ENCODE results near the gene PREP.

Gene PREP

DNA sequence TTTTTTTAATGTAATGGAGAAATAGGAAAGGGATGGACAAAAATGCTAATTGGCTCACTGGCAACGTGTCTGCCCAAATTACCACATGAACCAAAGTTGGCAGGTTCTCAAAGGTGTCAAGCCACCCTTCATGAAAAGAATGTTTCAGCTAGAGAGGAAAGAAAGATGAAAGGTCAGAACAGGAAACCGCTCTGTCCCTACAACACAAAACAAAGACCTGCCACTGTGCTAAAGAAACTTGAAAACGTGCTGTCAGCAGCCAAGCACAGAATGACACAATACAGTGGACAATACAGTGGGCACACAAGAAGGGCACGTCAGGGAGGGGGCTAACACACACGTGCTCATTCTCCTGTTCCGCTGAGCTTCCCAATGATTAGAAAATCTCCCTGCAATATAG lies 4.9 kb downstream of the PREP start:
- no peak for DNase-seq (ENCODE audit: low spot score)

DNA sequence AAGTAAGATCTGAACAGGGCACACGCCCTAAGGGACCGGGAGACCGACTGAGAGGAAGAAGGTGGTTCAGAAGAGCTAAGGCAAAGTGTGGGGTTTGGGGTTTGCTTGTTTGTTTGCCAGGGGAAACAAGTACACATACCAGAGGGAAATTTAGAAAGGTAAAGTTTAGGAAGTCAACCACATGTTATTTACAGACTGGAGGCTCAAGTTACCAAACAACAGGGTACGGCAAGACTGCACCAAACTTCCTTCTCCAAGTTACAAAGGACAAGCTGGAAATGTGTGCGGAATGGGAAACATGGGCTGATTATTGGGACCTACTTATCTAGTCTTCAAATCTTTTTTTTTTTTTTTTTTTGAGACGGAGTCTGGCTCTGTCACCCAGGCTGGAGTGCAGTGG lies 11.2 kb downstream of the PREP start:
- no peak for DNase-seq (ENCODE audit: low spot score)

GRCh38 chr6:105389543-105389942 lies 13.3 kb downstream of the PREP start:
- DNase-seq (ENCODE audit: low spot score) = no peak

DNA sequence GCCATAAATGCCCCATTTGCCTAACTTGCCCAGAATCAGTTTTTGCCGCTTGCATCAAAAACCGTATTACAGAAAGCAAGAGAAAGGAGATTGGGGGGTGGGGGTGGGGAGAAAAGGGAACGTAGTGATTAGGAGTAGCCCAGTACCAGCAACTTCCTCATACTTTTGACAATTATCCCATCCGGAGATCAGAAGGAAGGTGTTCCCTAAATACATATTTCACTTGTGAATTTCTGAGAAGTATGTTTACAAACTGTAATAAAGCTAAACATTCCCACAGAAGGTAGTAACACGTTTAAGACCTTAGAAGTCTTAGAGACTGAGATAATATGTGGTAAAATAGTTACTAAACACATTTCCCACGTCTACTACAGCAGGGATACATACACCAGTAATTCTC lies 14.5 kb downstream of the PREP start:
- DNase-seq (ENCODE audit: low spot score) = no peak

DNA sequence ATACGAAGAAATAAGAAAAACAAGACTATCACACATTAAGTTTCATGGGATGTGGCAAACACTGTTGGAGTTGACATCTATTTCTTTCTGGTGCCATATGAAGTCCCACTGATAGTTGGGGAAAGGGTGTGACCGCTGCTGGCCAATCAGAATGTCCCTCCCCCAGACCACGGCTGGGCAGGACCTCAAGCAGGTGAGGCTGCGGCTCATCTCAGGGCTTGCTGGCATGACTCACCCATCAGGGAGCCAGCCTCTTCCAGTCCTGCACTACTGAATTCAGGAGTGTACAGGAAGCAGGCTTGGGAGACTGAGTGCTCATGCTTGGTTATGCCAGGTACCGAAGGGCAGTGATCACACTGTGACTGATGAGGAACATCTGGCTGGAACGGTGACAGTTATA lies 18.9 kb downstream of the PREP start:
- DNase-seq (ENCODE audit: low spot score) = no peak

GRCh38 chr6:105382958-105383357 lies 19.9 kb downstream of the PREP start:
- no peak for DNase-seq (ENCODE audit: low spot score)

- no peak for DNase-seq (ENCODE audit: low spot score)
These were observed 20.4 kb downstream of the PREP start for GRCh38 chr6:105382496-105382895.

DNA sequence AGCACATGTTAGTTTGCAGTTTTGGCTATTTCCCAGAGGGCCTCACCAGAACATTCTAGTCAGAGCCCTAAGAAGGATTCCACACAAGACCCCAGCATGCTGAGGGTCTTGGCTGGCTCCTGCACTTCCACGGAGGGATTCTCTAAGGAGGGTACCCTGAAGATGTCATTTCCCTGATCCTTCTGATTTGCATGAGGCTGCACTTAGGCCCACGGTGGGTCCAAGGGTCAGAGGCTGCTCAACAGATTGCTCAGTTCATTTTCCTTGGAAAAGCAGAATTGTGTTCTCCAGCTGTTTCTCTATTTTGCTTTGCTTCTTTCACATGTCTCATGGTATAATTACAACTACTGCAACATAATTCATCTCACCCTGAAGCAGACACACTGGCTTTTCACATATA lies 22.2 kb downstream of the PREP start:
- no peak for DNase-seq (ENCODE audit: low spot score)

DNA sequence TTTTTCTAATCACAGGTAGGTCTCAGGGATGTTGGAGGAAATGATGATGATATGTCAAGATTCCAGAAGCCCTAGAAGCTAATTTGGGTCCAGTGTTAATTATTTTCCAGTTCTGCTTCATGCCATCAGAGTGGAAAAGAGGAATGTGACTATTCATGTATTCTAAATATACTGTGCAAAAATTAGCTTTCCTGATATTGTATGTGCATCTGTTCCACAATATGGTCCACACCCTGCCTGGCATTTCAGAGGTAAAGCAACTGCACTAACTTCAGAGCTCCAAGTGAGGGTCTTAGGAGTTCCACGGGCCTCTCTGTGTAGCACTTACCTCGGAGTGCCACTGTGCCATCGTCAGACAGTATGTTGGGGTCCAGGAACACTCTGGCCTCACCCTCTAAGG lies 27.1 kb downstream of the PREP start:
- no peak for DNase-seq (ENCODE audit: low spot score)

GRCh38 chr6:105374010-105374420 lies 28.9 kb downstream of the PREP start:
- no peak for DNase-seq (ENCODE audit: low spot score)

DNA sequence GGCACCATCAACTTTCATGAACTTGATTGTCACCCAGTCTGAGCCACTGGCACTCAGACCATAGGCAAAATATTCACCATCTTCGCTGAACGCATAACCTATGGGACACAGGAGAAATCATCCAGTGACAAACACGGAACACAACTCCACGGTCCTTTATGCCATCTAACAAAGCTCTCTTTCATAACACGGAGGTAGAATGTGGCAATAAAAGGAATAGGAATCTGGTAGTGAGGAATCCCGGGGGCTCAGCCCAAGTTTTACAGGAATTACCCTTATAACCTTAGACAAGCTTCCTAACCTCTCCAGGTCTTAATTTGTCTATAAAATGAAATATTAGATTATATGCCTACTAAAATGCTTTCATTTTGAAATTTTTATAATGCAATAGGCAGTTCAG lies 29.4 kb downstream of the PREP start:
- DNase-seq (ENCODE audit: low spot score) = no peak

DNA sequence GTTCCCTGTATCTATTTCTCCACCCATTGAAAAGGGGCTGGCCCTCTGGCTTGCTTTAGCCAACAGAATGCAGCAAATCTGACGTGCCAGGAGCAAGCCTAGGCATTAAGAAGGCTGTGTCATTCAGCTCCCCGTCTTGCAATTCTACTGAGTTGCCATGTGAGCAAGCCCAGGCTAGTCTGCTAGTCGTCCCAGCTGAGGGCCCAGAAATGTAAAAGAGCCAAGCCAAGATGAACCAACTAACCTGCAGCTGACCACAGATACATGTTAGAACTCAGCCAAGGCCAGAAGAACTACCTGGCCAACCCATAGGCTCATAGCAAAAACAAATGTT lies 30.1 kb downstream of the PREP start:
- no peak for DNase-seq (ENCODE audit: low spot score)

- no peak for DNase-seq (ENCODE audit: low spot score)
These were observed 30.6 kb downstream of the PREP start for GRCh38 chr6:105372142-105372848.

- no peak for DNase-seq (ENCODE audit: low spot score)
These were observed 32.5 kb downstream of the PREP start for GRCh38 chr6:105370351-105370750.

- no peak for DNase-seq (ENCODE audit: low spot score)
These were observed 33.7 kb downstream of the PREP start for GRCh38 chr6:105369145-105369544.

- DNase-seq (ENCODE audit: low spot score) = no peak
These were observed 38.6 kb downstream of the PREP start for GRCh38 chr6:105364243-105364642.

DNA sequence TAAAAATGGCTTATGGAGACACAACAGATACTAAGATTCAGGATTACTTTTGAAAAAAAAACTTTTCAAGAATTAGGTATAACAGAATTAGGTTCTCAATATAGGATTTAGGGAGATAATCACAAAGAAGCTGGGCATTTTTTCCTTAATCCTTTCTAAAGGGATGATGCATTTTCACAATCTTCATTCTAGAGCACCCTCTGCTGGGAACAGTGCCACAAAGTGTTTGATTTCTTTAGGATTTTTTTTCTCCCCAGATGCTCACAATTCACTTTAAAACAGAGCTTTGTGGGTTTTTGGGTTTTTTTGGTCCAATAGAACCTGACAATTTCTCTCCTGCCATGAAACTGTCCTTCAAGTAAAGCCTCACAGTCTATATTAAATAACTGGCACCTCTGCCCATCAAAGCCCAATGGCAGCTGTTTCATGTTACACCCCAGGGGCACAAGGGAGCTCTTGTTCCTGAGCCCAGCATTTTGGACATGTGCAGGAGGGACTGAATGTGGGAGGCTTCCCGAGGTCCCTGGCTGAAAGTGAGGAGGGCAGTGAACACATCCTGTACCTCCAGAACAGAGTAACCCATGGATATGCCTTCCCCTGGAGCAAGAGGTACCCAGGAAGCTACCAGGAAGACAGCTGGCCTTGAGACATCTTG lies 39.7 kb downstream of the PREP start:
- peak; percentile 12 for DNase-seq (ENCODE audit: low spot score)

- DNase-seq (ENCODE audit: low spot score) = no peak
These were observed 43.2 kb downstream of the PREP start for GRCh38 chr6:105359419-105360370.

DNA sequence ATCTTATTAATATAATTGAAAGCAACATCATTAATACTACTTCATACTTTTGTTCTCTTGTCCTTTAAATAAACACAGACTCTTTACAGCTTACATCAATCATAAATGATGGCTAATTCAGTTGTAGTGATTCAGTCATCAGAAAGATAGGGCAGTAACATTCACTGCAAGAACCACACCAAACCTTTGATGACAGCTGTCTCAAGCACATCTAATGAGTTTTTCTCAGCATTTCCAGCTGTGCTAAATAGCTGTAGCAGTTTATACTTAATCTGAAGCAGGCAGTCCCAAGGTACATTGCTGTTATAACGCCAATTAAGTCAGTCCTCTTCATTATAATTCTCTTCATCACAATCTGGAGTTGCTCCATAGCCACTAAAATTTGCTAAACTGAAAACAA lies 45.7 kb downstream of the PREP start:
- DNase-seq (ENCODE audit: low spot score) = no peak

GRCh38 chr6:105352037-105352617 lies 50.8 kb downstream of the PREP start:
- no peak for DNase-seq (ENCODE audit: low spot score)

DNA sequence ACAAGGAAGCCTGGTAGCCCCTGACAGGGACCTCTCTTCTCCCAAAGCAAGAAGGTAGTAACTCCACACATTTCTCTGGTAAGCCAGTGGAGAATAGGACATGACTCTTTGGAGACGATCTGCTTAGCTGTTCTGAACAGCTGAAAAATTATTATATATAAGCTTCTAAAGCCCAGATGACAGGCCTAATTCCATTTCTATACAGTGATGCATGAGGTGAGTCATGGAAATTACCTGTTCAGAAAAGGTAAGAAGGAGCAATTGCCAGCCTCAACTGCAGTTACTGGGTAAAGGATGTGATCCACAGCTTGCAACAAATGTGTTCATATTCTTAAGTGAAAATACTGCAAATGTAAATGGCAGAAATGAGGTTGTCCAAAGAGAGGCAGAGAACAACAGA lies 54.0 kb downstream of the PREP start:
- DNase-seq (ENCODE audit: low spot score) = no peak

- DNase-seq (ENCODE audit: low spot score) = no peak
These were observed 56.8 kb downstream of the PREP start for GRCh38 chr6:105346052-105346451.
